GM03348 (cell line): ENCODE measurements around the gene ZFP36L2.
A peak's percentile ranks its signal among the peaks of the same experiment; 100 is the strongest.

Experiments
- DNase-seq: peaks from one replicate; pipeline ENCODE4 v3.0.0; 2012; ENCODE audit warnings: low spot score

The ZFP36L2 gene

GRCh38 chr2:43226558-43226954 lies at the start of gene ZFP36L2:
TSS of gene ZFP36L2 (minus strand) at chr2:43226606. CDS start at chr2:43226315, 291 bp downstream.
- DNase-seq: peak; percentile 99

- no peak for DNase-seq
Measured at GRCh38 chr2:43274721-43275120, 48.3 kb upstream of the ZFP36L2 start.

GRCh38 chr2:43274055-43274454 lies 47.6 kb upstream of the ZFP36L2 start:
- no peak for DNase-seq

GRCh38 chr2:43273529-43273928 lies 47.1 kb upstream of the ZFP36L2 start:
- peak; percentile 42 for DNase-seq

GRCh38 chr2:43270930-43271615 lies 44.7 kb upstream of the ZFP36L2 start:
- DNase-seq: no peak

- DNase-seq: no peak
Measured at GRCh38 chr2:43270461-43270860, 44.1 kb upstream of the ZFP36L2 start.

- DNase-seq: peak; percentile 86
Measured at GRCh38 chr2:43269706-43270105, 43.3 kb upstream of the ZFP36L2 start.

- peak; percentile 93 for DNase-seq
Measured at GRCh38 chr2:43269074-43269572, 42.7 kb upstream of the ZFP36L2 start.

- DNase-seq: no peak
Measured at GRCh38 chr2:43268066-43268953, 41.9 kb upstream of the ZFP36L2 start.

- no peak for DNase-seq
Measured at GRCh38 chr2:43267381-43267780, 41.0 kb upstream of the ZFP36L2 start.

- DNase-seq: no peak
Measured at GRCh38 chr2:43266711-43267111, 40.3 kb upstream of the ZFP36L2 start.

GRCh38 chr2:43265421-43265820 lies 39.0 kb upstream of the ZFP36L2 start:
- DNase-seq: no peak

- peak; percentile 79 for DNase-seq
Measured at GRCh38 chr2:43265001-43265400, 38.6 kb upstream of the ZFP36L2 start.

GRCh38 chr2:43262951-43263350 lies 36.5 kb upstream of the ZFP36L2 start:
- no peak for DNase-seq

- DNase-seq: no peak
Measured at GRCh38 chr2:43262239-43262638, 35.8 kb upstream of the ZFP36L2 start.

GRCh38 chr2:43259512-43259911 lies 33.1 kb upstream of the ZFP36L2 start:
- DNase-seq: no peak

GRCh38 chr2:43258547-43259156 lies 32.2 kb upstream of the ZFP36L2 start:
- no peak for DNase-seq

GRCh38 chr2:43255296-43255910 lies 29.0 kb upstream of the ZFP36L2 start:
- DNase-seq: no peak

- no peak for DNase-seq
Measured at GRCh38 chr2:43254331-43254730, 27.9 kb upstream of the ZFP36L2 start.

- peak; percentile 72 for DNase-seq
Measured at GRCh38 chr2:43251171-43251731, 24.8 kb upstream of the ZFP36L2 start.

- no peak for DNase-seq
Measured at GRCh38 chr2:43250015-43250414, 23.6 kb upstream of the ZFP36L2 start.

GRCh38 chr2:43248621-43249020 lies 22.2 kb upstream of the ZFP36L2 start:
- no peak for DNase-seq
